NT2/D1 (cell line): ENCODE results near the gene KCNS3.

ENCODE experiments used
- DNase-seq: peaks from one replicate; pipeline ENCODE4 v3.0.0-alpha.2; 2011; ENCODE audit warnings: low read depth, low spot score
- H3K27me3 ChIP-seq: 2 replicates; pipeline ENCODE4 v1.6.0; 2011; ENCODE audit warnings: mild to moderate bottlenecking; ENCODE audit not compliant: insufficient read length, insufficient read depth
- H3K36me3 ChIP-seq: 2 replicates; pipeline ENCODE4 v1.6.1; 2011; ENCODE audit warnings: mild to moderate bottlenecking, low read length, mixed read lengths; ENCODE audit not compliant: insufficient read depth, insufficient read length
- H3K4me1 ChIP-seq: 2 replicates; pipeline ENCODE4 v1.5.1; 2011; ENCODE audit not compliant: insufficient read depth, insufficient read length
- H3K4me3 ChIP-seq: 2 replicates; pipeline ENCODE4 v1.5.1; 2011; ENCODE audit warnings: low read depth; ENCODE audit not compliant: insufficient read length
- H3K9ac ChIP-seq: 2 replicates; pipeline ENCODE4 v1.6.0; 2011; ENCODE audit warnings: low read depth; ENCODE audit not compliant: insufficient read length
- H3K9me3 ChIP-seq: 2 replicates; pipeline ENCODE4 v1.5.1; 2011; ENCODE audit warnings: mild to moderate bottlenecking, low read length; ENCODE audit not compliant: insufficient read depth
- SUZ12 ChIP-seq: IDR thresholded peaks from 2 replicates; pipeline ENCODE4 v1.6.1; 2011; ENCODE audit not compliant: insufficient read length, insufficient read depth; ENCODE audit errors: extremely low read depth
- YY1 ChIP-seq: IDR thresholded peaks from 2 replicates; pipeline ENCODE4 v1.6.1; 2011; ENCODE audit not compliant: insufficient read length, insufficient read depth
- ZNF274 ChIP-seq: IDR thresholded peaks from 2 replicates; pipeline ENCODE4 v1.6.1; 2011; ENCODE audit warnings: mild to moderate bottlenecking, low read depth, low read length

The KCNS3 gene, protein sequence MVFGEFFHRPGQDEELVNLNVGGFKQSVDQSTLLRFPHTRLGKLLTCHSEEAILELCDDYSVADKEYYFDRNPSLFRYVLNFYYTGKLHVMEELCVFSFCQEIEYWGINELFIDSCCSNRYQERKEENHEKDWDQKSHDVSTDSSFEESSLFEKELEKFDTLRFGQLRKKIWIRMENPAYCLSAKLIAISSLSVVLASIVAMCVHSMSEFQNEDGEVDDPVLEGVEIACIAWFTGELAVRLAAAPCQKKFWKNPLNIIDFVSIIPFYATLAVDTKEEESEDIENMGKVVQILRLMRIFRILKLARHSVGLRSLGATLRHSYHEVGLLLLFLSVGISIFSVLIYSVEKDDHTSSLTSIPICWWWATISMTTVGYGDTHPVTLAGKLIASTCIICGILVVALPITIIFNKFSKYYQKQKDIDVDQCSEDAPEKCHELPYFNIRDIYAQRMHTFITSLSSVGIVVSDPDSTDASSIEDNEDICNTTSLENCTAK

DNA sequence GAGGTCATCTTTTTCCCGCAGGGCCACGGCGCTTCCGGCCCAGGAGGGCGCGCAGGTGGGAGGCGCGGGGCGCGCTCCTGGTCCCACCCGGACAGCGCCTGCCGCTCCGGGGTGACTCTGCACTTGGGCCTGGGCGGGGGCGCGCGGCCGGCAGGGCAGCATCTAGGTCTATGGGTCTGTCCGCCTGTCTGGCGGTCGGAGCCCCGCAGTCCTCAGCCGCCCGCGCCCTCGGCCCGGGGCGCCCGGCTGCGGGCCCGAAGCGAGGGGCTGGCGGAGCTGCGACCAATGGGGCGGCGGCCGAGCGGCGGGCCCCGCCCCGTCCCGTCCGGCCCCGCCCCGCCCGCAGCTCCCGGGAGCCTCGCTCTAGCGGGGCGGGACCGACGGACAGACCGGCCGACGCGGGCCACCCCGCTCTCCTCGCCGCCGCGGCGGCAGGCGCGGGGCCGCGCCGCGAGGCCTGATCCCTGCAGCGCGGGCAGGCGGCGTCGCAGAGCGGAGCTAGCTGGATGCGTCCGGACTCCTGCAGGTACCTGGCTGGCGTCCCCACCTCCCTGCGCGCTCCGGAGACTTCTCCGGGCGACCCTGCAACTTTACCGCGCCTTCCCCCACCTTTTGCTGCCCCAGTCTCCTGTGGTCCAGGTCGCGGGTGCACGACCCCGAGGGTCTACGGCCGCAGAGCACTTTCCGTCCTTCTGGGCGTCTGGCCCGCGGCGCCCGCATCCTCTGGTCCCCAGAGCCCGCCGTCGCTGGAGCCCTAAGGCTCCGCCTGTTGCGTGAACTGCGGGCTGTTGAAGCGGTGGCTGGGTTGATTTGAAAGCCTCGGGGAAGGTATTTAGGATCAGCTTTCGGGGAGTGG is at the start of gene KCNS3:
KCNS3 (plus strand) TSS at position 387 of the 856 bp plus-strand sequence. CDS start 52,342 bp downstream, outside the sequence.
- Histone ChIP-seq H3K27me3 (peaks cover 54% of the 10 kb centered on the region), H3K9ac (peak within 1 kb of the TSS; percentile 79), H3K4me1 (peaks cover 6% of the 10 kb centered on the region), H3K4me3 (peak within 1 kb of the TSS; percentile 73), H3K9me3 (no peaks in the 10 kb centered on the region), H3K36me3 (no peaks in the 10 kb centered on the region)
- peak; percentile 25 for DNase-seq
- TF ChIP-seq YY1, result no peak
- no peak for TF ChIP-seq ZNF274
- TF ChIP-seq SUZ12, result no peak

DNA sequence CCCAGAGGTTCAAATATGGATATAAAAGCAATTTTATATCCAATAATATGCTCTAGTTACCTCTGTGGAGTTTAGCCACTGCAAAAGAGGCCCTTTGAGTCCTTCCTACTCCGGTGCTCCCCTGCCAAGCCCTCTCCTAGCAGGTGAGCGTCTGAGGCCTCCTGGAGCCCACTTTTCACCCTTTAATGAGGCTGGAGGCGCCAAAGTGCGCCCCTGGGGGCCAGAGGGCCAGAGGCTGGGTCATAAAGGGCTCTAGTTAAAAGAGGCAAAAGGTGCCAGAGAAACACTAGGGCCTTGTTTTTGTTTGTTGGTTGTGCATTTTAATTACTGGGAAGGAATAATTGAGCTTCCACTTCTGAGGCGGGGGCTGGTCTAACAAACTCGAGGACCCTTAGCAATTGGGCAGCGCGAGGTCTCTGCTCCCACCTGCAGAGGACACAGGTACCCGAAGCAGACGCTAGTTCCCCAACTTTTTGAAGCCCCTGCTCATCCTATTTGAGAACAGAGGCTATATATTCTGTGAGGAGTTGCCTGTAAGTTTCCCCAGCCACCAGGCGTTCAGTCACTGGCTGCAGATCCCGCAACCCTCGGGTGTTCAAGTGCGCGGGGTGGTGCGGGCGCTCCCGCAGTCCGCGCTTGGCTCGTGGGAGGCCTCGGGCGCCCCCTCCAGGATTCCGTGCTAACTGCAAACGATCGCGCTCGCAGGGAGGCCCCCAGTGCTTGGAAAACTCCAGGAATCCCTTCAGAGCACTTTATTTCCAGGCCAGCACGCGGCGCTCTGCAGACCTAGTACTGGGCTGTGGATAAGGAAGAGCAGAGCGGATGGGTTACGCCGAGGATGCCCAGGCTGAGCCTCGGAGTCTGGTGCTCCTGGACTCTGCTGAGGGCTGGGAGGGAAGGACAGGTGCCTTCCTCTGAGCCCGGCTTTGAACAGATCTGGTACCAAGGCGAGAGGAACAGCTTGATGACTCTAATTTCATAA is 48.1 kb upstream of the KCNS3 start:
- peaks cover 55% of the 10 kb centered on the region for H3K27me3 ChIP-seq
- H3K9me3 ChIP-seq, result 0 out of 2 replicates have a peak, but pooled peaks cover 6% of the 10 kb centered on the region
- no peak overlapping the region for H3K9ac ChIP-seq
- TF ChIP-seq YY1, result no peak
- TF ChIP-seq ZNF274, result no peak
- TF ChIP-seq SUZ12, result no peak
- H3K36me3 ChIP-seq, result no peaks in the 10 kb centered on the region
- no peaks in the 10 kb centered on the region for H3K4me1 ChIP-seq
- DNase-seq, result peak; percentile 87
- no peak overlapping the region for H3K4me3 ChIP-seq

DNA sequence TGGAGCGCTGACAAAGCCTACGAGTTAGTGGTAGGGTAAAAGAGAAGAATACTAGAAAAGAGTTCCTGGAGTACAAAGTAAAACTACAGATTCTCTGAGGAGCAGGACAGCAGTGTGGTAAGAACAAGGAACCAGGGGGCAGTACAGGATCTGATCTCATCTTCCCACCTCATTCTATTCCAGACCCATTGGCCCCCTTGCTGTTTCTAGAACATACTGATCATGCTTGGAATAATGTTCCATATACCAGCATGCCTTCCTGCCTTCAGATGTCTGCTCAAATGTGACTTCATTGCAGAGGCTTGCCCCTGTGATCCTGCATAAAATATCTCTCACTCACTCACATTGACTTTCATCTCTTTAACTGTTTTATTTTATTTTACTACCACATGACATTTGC is 43.0 kb upstream of the KCNS3 start:
- Histone ChIP-seq H3K36me3 (no peaks in the 10 kb centered on the region), H3K9ac (no peak overlapping the region), H3K4me1 (no peaks in the 10 kb centered on the region), H3K9me3 (no peaks in the 10 kb centered on the region), H3K27me3 (peaks cover 8% of the 10 kb centered on the region), H3K4me3 (no peak overlapping the region)
- TF ChIP-seq ZNF274, result no peak
- no peak for TF ChIP-seq YY1
- no peak for TF ChIP-seq SUZ12
- DNase-seq, result no peak

- H3K4me3 ChIP-seq, result no peak overlapping the region
- no peaks in the 10 kb centered on the region for H3K36me3 ChIP-seq
- H3K27me3 ChIP-seq, result no peaks in the 10 kb centered on the region
- TF ChIP-seq SUZ12, result no peak
- TF ChIP-seq ZNF274, result no peak
- no peak for TF ChIP-seq YY1
- no peak for DNase-seq
- H3K9ac ChIP-seq, result no peak overlapping the region
- H3K4me1 ChIP-seq, result no peaks in the 10 kb centered on the region
- no peaks in the 10 kb centered on the region for H3K9me3 ChIP-seq
These were observed 38.5 kb upstream of the KCNS3 start for GRCh38 chr2:17839959-17840358.

DNA sequence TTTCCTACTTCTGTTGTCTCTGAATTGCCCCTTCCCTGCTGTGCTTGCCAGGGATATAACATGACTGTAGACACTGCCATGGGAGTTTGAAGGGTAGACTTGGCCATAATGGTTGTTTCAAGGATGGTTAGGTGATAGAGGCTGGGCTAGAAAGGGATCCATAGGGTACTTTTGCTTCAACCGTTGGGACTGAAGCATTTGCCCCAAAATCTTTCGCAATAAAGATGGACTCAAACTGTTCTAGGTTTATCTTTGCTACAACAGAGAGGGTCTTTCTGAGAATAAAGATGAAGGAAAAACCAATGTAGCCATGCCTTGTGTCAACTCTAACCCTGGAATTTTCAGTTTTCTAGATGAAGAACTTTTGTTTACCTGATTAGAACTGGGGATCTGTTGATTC is 35.0 kb upstream of the KCNS3 start:
- TF ChIP-seq YY1 (no peak), ZNF274 (no peak), SUZ12 (no peak)
- no peak for DNase-seq
- no peaks in the 10 kb centered on the region for H3K27me3 ChIP-seq

GRCh38 chr2:17845806-17846205 is 32.7 kb upstream of the KCNS3 start:
- Histone ChIP-seq H3K9me3 (no peaks in the 10 kb centered on the region), H3K4me3 (no peak overlapping the region), H3K36me3 (no peaks in the 10 kb centered on the region), H3K27me3 (no peaks in the 10 kb centered on the region), H3K4me1 (no peaks in the 10 kb centered on the region), H3K9ac (no peak overlapping the region)
- no peak for DNase-seq
- TF ChIP-seq ZNF274 (no peak), SUZ12 (no peak), YY1 (no peak)

More for the DNA sequence above, 35.0 kb upstream of the KCNS3 start:
- Histone ChIP-seq H3K36me3 (no peaks in the 10 kb centered on the region), H3K4me1 (no peaks in the 10 kb centered on the region), H3K9me3 (no peaks in the 10 kb centered on the region), H3K4me3 (no peak overlapping the region), H3K9ac (no peak overlapping the region)
